HG03342 (cell line): Measurements from ENCODE around the gene CCDC170.
A peak's percentile ranks its signal among the peaks of the same experiment; 100 is the strongest.
"Not testable (repeated sequence)": the region's sequence is repeated elsewhere in the genome, so short reads cannot be mapped to it uniquely, and the experiment has no call there.

ENCODE experiments used
- ATAC-seq: cut with Tn5 transposase; IDR thresholded peaks from one replicate; pipeline ENCODE4 v1.9.1; 2021; ENCODE audit warnings: mild to moderate bottlenecking, moderate library complexity; ENCODE audit not compliant: unreplicated experiment

Gene CCDC170

GRCh38 chr6:151493804-151494234 is at the start of gene CCDC170:
Gene CCDC170 (plus strand): TSS chr6:151494017. CDS start chr6:151494129, 112 bp downstream.
- ATAC-seq = no peak

- no peak for ATAC-seq
Measured at GRCh38 chr6:151445482-151445881, 48.3 kb upstream of the CCDC170 start.

GRCh38 chr6:151447237-151447636 is 46.6 kb upstream of the CCDC170 start:
- no peak for ATAC-seq

- ATAC-seq = no peak
Measured at GRCh38 chr6:151448623-151449022, 45.2 kb upstream of the CCDC170 start.

- ATAC-seq = not testable (repeated sequence)
Measured at GRCh38 chr6:151450928-151451327, 42.9 kb upstream of the CCDC170 start.

GRCh38 chr6:151451417-151451949 is 42.3 kb upstream of the CCDC170 start:
- no peak for ATAC-seq

- ATAC-seq = peak; percentile 98
Measured at GRCh38 chr6:151451950-151452749, 41.7 kb upstream of the CCDC170 start, which contains the start of gene RMND1. Gene RMND1 (minus strand): TSS chr6:151452126. CDS start chr6:151445811, 6,315 bp downstream.

- ATAC-seq = no peak
Measured at GRCh38 chr6:151452750-151453427, 40.9 kb upstream of the CCDC170 start.

- not testable (repeated sequence) for ATAC-seq
Measured at GRCh38 chr6:151455751-151456398, 37.9 kb upstream of the CCDC170 start.

- ATAC-seq = no peak
Measured at GRCh38 chr6:151461673-151462072, 32.1 kb upstream of the CCDC170 start.

GRCh38 chr6:151464702-151465101 is 29.1 kb upstream of the CCDC170 start:
- no peak for ATAC-seq

- ATAC-seq = peak; percentile 62
Measured at GRCh38 chr6:151475653-151476523, 17.9 kb upstream of the CCDC170 start.

GRCh38 chr6:151477726-151478125 is 16.1 kb upstream of the CCDC170 start:
- no peak for ATAC-seq

- no peak for ATAC-seq
Measured at GRCh38 chr6:151478670-151479069, 15.1 kb upstream of the CCDC170 start.

GRCh38 chr6:151481786-151482185 is 12.0 kb upstream of the CCDC170 start:
- ATAC-seq = no peak

- ATAC-seq = no peak
Measured at GRCh38 chr6:151482290-151482689, 11.5 kb upstream of the CCDC170 start.

- ATAC-seq = no peak
Measured at GRCh38 chr6:151483994-151484393, 9.8 kb upstream of the CCDC170 start.

GRCh38 chr6:151488226-151488625 is 5.6 kb upstream of the CCDC170 start:
- no peak for ATAC-seq

GRCh38 chr6:151490996-151491395 is 2.8 kb upstream of the CCDC170 start:
- no peak for ATAC-seq

GRCh38 chr6:151493161-151493803 is 535 bp upstream of the CCDC170 start:
- ATAC-seq = no peak
